ENCODE results near the gene SPATA1. TPM values are rescaled to one million over a fixed set of nuclear protein-coding genes. Genes with fewer than 3 reads are reported as not detected.

Gene SPATA1
- total RNA-seq, 1 donor from 2014 or later, result 2.1 TPM

GRCh38 chr1:84615790-84616189, 109.6 kb downstream of the SPATA1 start:
- Mint-ChIP-seq H3K27me3 (ENCODE audit: low read depth) (no peaks in the 10 kb centered on the region), H3K27ac (ENCODE audit: unreplicated experiment) (no peak overlapping the region), H3K9me3 (ENCODE audit: low read depth) (peaks cover 17% of the 10 kb centered on the region), H3K4me1 (ENCODE audit: low read depth) (peaks cover 26% of the 10 kb centered on the region), H3K36me3 (ENCODE audit: low read depth) (peaks cover 2% of the 10 kb centered on the region), H3K4me3 (ENCODE audit: unreplicated experiment) (no peak overlapping the region)
- no peak for DNase-seq (ENCODE audit: low spot score)
- TF ChIP-seq CTCF (IDR thresholded peaks at IDR 0.05), result no peak

Other genes with a start within 250 kb of the SPATA1 start
- gene SAMD13, start 204.7 kb upstream of the SPATA1 start, total RNA-seq, result 0.65 to 1.4 TPM (median 0.92 TPM) in 3 replicates
- gene DNASE2B, start 107.9 kb upstream of the SPATA1 start, total RNA-seq, result not detected in 3 replicates
- gene RPF1, start 27.1 kb upstream of the SPATA1 start, total RNA-seq, result 18.7 to 24.3 TPM (median 18.8 TPM) in 3 replicates
- gene GNG5, start 195 bp downstream of the SPATA1 start, total RNA-seq, result 94.1 to 121 TPM (median 112 TPM) in 3 replicates
- 20.3 to 22.0 TPM (median 20.9 TPM) in 3 replicates for gene CTBS, start 68.1 kb downstream of the SPATA1 start, total RNA-seq
- 6.1 to 9.5 TPM (median 6.2 TPM) in 3 replicates for gene SSX2IP, start 184.1 kb downstream of the SPATA1 start, total RNA-seq

Data from chondrocyte (in vitro differentiated cells).